ENCODE measurements around the gene DNHD1.

DNHD1 gene

GRCh38 chr11:6489306-6489705 lies 7.8 kb upstream of the DNHD1 start:
- no peak overlapping the region for H3K9ac ChIP-seq (ENCODE audit: low read length)
- no peak overlapping the region for H3K4me3 ChIP-seq (ENCODE audit: insufficient read depth, low read length, poor library complexity, severe bottlenecking)
- TF ChIP-seq EZH2phosphoT487 (conservative IDR thresholded peaks at IDR 0.05; ENCODE audit: low read length) (no peak), CTCF (IDR thresholded peaks at IDR 0.05; ENCODE audit: insufficient read depth, low read length, poor library complexity, severe bottlenecking) (no peak)
- no peaks in the 10 kb centered on the region for H3F3A ChIP-seq (ENCODE audit: insufficient read depth)
- no peaks in the 10 kb centered on the region for H3K9me3 ChIP-seq (ENCODE audit: insufficient read depth, low read length)
- peaks cover 35% of the 10 kb centered on the region for H3K36me3 ChIP-seq (ENCODE audit: low read length)
- peaks cover 11% of the 10 kb centered on the region; the same call in 1 of the 2 replicates for H3K79me2 ChIP-seq (ENCODE audit: insufficient read depth, low read length)
- H3K9me2 ChIP-seq (replicated peaks; ENCODE audit: insufficient read depth, low read length) = no peaks in the 10 kb centered on the region
- no peaks in the 10 kb centered on the region for H3K27me3 ChIP-seq (ENCODE audit: low read length)
- no peak overlapping the region for H2AFZ ChIP-seq (ENCODE audit: low read depth, low read length, severe bottlenecking)
- no peaks in the 10 kb centered on the region for H4K20me1 ChIP-seq (ENCODE audit: low read depth, low read length)
- no peak overlapping the region for H3K4me2 ChIP-seq (ENCODE audit: low read depth, low read length, poor library complexity, severe bottlenecking)
- H3K27ac ChIP-seq (ENCODE audit: low read depth, low read length) = no peak overlapping the region

GRCh38 chr11:6498121-6498520 lies 1.0 kb downstream of the DNHD1 start:
- Histone ChIP-seq H3K4me2 (ENCODE audit: low read depth, low read length, poor library complexity, severe bottlenecking) (no peak overlapping the region), H3K79me2 (ENCODE audit: insufficient read depth, low read length) (0 out of 2 replicates have a peak, but pooled peaks cover 7% of the 10 kb centered on the region), H3K27me3 (ENCODE audit: low read length) (no peaks in the 10 kb centered on the region), H3F3A (ENCODE audit: insufficient read depth) (no peaks in the 10 kb centered on the region), H3K27ac (ENCODE audit: low read depth, low read length) (no peak overlapping the region), H3K9me3 (ENCODE audit: insufficient read depth, low read length) (no peaks in the 10 kb centered on the region), H2AFZ (ENCODE audit: low read depth, low read length, severe bottlenecking) (no peak overlapping the region), H3K4me3 (ENCODE audit: insufficient read depth, low read length, poor library complexity, severe bottlenecking) (no peak overlapping the region), H3K36me3 (ENCODE audit: low read length) (peaks cover 9% of the 10 kb centered on the region; the same call in 1 of the 2 replicates), H3K9me2 (replicated peaks; ENCODE audit: insufficient read depth, low read length) (no peaks in the 10 kb centered on the region), H3K9ac (ENCODE audit: low read length) (no peak overlapping the region), H4K20me1 (ENCODE audit: low read depth, low read length) (no peaks in the 10 kb centered on the region)
- TF ChIP-seq EZH2phosphoT487 (conservative IDR thresholded peaks at IDR 0.05; ENCODE audit: low read length) (no peak), CTCF (IDR thresholded peaks at IDR 0.05; ENCODE audit: insufficient read depth, low read length, poor library complexity, severe bottlenecking) (no peak)

GRCh38 chr11:6498544-6498943 lies 1.5 kb downstream of the DNHD1 start:
- Histone ChIP-seq H3K79me2 (ENCODE audit: insufficient read depth, low read length) (0 out of 2 replicates have a peak, but pooled peaks cover 5% of the 10 kb centered on the region), H3K27ac (ENCODE audit: low read depth, low read length) (no peak overlapping the region), H3K9ac (ENCODE audit: low read length) (no peak overlapping the region), H3K9me3 (ENCODE audit: insufficient read depth, low read length) (no peaks in the 10 kb centered on the region), H3K36me3 (ENCODE audit: low read length) (peaks cover 9% of the 10 kb centered on the region; the same call in 1 of the 2 replicates), H4K20me1 (ENCODE audit: low read depth, low read length) (no peaks in the 10 kb centered on the region), H2AFZ (ENCODE audit: low read depth, low read length, severe bottlenecking) (no peak overlapping the region), H3K9me2 (replicated peaks; ENCODE audit: insufficient read depth, low read length) (no peaks in the 10 kb centered on the region), H3F3A (ENCODE audit: insufficient read depth) (no peaks in the 10 kb centered on the region), H3K4me3 (ENCODE audit: insufficient read depth, low read length, poor library complexity, severe bottlenecking) (no peak overlapping the region), H3K27me3 (ENCODE audit: low read length) (no peaks in the 10 kb centered on the region), H3K4me2 (ENCODE audit: low read depth, low read length, poor library complexity, severe bottlenecking) (no peak overlapping the region)
- no peak for TF ChIP-seq EZH2phosphoT487 (conservative IDR thresholded peaks at IDR 0.05; ENCODE audit: low read length)
- no peak for TF ChIP-seq CTCF (IDR thresholded peaks at IDR 0.05; ENCODE audit: insufficient read depth, low read length, poor library complexity, severe bottlenecking)

All from SU-DHL-6 (cell line).